Prostate gland (tissue), 2 donors: ENCODE data around the gene ATP10D.

Experiments
- POLR2A ChIP-seq: fragments of 450-650 bp; IDR thresholded peaks from one replicate; pipeline ENCODE4 v1.6.1; 2016; ENCODE audit warnings: antibody characterized with exemption, mild to moderate bottlenecking
- POLR2AphosphoS5 ChIP-seq: sonication (generic); formaldehyde crosslinking; IDR thresholded peaks from one replicate; pipeline ENCODE4 v1.6.1; 2017; ENCODE audit warnings: antibody characterized with exemption
- TF ChIP-seq, protein P1 (sequence below), 4 experiments: fragments of 200-600 bp in 2 of 4; fragments of 450-650 bp in 2 of 4; sonication (generic) in 2 of 4; IDR thresholded peaks; 1 replicate in 3 of 4; 2 replicates in 1 of 4; pipeline ENCODE4 v1.5.1; 2016 to 2019; ENCODE audit warnings: antibody characterized with exemption in 4 of 4, mild to moderate bottlenecking in 2 of 4, moderate library complexity in 2 of 4

DNA sequence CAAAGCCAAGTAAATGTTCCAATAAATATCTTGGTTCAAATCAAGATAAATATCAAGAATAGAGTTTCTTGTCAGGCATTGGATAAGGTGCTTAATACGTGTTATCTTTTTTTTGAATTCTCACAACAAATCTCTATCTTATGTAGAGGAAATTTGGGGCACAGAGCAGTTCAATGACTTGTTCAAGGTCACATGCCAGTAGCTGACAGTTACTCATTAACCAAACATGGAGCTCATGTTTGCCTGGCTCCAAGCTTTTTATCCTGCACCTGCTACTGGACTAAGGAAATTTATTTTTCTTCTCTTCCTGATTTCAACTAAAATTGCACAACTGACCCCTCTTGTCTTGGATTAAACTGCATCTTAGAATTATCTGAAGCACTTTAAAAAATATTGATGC, 76.3 kb downstream of the ATP10D start:
- TF ChIP-seq, protein P1, sequence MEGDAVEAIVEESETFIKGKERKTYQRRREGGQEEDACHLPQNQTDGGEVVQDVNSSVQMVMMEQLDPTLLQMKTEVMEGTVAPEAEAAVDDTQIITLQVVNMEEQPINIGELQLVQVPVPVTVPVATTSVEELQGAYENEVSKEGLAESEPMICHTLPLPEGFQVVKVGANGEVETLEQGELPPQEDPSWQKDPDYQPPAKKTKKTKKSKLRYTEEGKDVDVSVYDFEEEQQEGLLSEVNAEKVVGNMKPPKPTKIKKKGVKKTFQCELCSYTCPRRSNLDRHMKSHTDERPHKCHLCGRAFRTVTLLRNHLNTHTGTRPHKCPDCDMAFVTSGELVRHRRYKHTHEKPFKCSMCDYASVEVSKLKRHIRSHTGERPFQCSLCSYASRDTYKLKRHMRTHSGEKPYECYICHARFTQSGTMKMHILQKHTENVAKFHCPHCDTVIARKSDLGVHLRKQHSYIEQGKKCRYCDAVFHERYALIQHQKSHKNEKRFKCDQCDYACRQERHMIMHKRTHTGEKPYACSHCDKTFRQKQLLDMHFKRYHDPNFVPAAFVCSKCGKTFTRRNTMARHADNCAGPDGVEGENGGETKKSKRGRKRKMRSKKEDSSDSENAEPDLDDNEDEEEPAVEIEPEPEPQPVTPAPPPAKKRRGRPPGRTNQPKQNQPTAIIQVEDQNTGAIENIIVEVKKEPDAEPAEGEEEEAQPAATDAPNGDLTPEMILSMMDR (IDR thresholded peaks at IDR 0.05) = no peak
- TF ChIP-seq POLR2AphosphoS5 (no peak), POLR2A (no peak)
